PC-9 (cell line): ENCODE results near the gene FBXO2. TPM values are rescaled to one million over a fixed set of nuclear protein-coding genes. Genes with fewer than 3 reads are reported as not detected.

Source experiments
- BruUV-seq: library from RNA; stranded (reverse); fragments of 400-500 nt; replicated peaks from 2 replicates; lab custom pipeline; 2021; lab: Mats Ljungman, UMichigan
- CTCF ChIA-PET: fragments of 300-600 bp; sonication (Branson Sonifier 250); formaldehyde crosslinking; loops from one replicate; lab custom pipeline; 2022; ENCODE audit warnings: antibody characterized with exemption; lab: Charles Lee
- POLR2A ChIA-PET: fragments of 300-600 bp; sonication (Branson Sonifier 250); formaldehyde crosslinking; loops from one replicate; lab custom pipeline; 2022; ENCODE audit warnings: antibody characterized with exemption; ENCODE audit not compliant: unreplicated experiment; lab: Charles Lee
- DNase-seq, 2 experiments: peaks; one replicate each; pipeline versions ENCODE4 v3.0.0 to v3.0.0-alpha.2; 2015 to 2022; ENCODE audit warnings: mixed read lengths in 1 of 2
- H2AFZ ChIP-seq: fragments of 200-600 bp; sonication (generic); 2 replicates; pipeline ENCODE4 v1.8.1; 2017; ENCODE audit warnings: antibody characterized with exemption
- H3F3A ChIP-seq: fragments of 200-600 bp; sonication (generic); 2 replicates; pipeline ENCODE4 v1.8.1; 2017; ENCODE audit warnings: antibody characterized with exemption, mild to moderate bottlenecking, low read depth; ENCODE audit not compliant: insufficient read depth
- H3K27ac ChIP-seq: fragments of 200-600 bp; sonication (generic); 2 replicates; pipeline ENCODE4 v1.6.1; 2016; ENCODE audit warnings: mixed run types
- H3K27me3 ChIP-seq: fragments of 200-600 bp; sonication (generic); 2 replicates; pipeline ENCODE4 v1.6.1; 2016; ENCODE audit warnings: low read depth, mixed run types; ENCODE audit not compliant: insufficient read depth
- H3K36me3 ChIP-seq: fragments of 200-600 bp; sonication (generic); 2 replicates; pipeline ENCODE4 v1.6.1; 2016; ENCODE audit warnings: low read depth, mixed run types
- H3K4me1 ChIP-seq: fragments of 200-600 bp; sonication (generic); replicated peaks from 2 replicates; pipeline ENCODE4 v1.6.1; 2016; ENCODE audit warnings: mixed run types; ENCODE audit not compliant: insufficient read depth
- H3K4me2 ChIP-seq: fragments of 200-600 bp; sonication (generic); 2 replicates; pipeline ENCODE4 v1.6.1; 2017; ENCODE audit warnings: mixed run types
- H3K4me3 ChIP-seq: fragments of 200-600 bp; sonication (generic); 2 replicates; pipeline ENCODE4 v1.6.1; 2016; ENCODE audit warnings: mixed run types
- H3K79me2 ChIP-seq: fragments of 200-600 bp; sonication (generic); 2 replicates; pipeline ENCODE4 v1.6.1; 2017; ENCODE audit warnings: low read depth, mixed run types
- H3K9me2 ChIP-seq: fragments of 200-600 bp; sonication (generic); 2 replicates; pipeline ENCODE4 v1.8.1; 2017; ENCODE audit warnings: mild to moderate bottlenecking; ENCODE audit not compliant: insufficient read depth
- H3K9me3 ChIP-seq: fragments of 200-600 bp; sonication (generic); 2 replicates; pipeline ENCODE4 v1.8.1; 2016; ENCODE audit warnings: low read depth; ENCODE audit not compliant: insufficient read depth
- H4K20me1 ChIP-seq: fragments of 200-600 bp; sonication (generic); 2 replicates; pipeline ENCODE4 v1.8.1; 2017; ENCODE audit not compliant: insufficient read depth
- EZH2 ChIP-seq: fragments of 200-600 bp; sonication (generic); IDR thresholded peaks from 2 replicates; pipeline ENCODE4 v1.8.0; 2017; ENCODE audit warnings: antibody characterized with exemption, low read depth
- intact Hi-C: fragments of 100-400 bp; cut with micrococcal nuclease; formaldehyde crosslinking; loops from one replicate; pipeline ENCODE4 v1.10.0; 2022; ENCODE audit not compliant: unreplicated experiment
- total RNA-seq: library from RNA; stranded (reverse); gene quantifications from 2 replicates; pipeline ENCODE4 v1.2.3, GENCODE V29; 2021
- TF ChIP-seq, protein P1 (sequence below): fragments of 200-600 bp; sonication (generic); conservative IDR thresholded peaks from 2 replicates; pipeline ENCODE4 v1.6.1; 2017; ENCODE audit warnings: mixed run types, antibody characterized with exemption, mild to moderate bottlenecking, moderate library complexity

FBXO2 gene
- total RNA-seq, 1 experiment from 2014 or later = 40.3 TPM

- TF ChIP-seq, protein P1, sequence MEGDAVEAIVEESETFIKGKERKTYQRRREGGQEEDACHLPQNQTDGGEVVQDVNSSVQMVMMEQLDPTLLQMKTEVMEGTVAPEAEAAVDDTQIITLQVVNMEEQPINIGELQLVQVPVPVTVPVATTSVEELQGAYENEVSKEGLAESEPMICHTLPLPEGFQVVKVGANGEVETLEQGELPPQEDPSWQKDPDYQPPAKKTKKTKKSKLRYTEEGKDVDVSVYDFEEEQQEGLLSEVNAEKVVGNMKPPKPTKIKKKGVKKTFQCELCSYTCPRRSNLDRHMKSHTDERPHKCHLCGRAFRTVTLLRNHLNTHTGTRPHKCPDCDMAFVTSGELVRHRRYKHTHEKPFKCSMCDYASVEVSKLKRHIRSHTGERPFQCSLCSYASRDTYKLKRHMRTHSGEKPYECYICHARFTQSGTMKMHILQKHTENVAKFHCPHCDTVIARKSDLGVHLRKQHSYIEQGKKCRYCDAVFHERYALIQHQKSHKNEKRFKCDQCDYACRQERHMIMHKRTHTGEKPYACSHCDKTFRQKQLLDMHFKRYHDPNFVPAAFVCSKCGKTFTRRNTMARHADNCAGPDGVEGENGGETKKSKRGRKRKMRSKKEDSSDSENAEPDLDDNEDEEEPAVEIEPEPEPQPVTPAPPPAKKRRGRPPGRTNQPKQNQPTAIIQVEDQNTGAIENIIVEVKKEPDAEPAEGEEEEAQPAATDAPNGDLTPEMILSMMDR = no peak
- no peak for TF ChIP-seq EZH2
- intact Hi-C loops = loop anchor here (5.0 kb wide), 2 partner anchors 379 to 1129 kb away; partner anchors contain the start of gene MTOR
- H3K36me3 ChIP-seq = no peaks in the 10 kb centered on the region
- no peaks in the 10 kb centered on the region for H3K79me2 ChIP-seq
- H3F3A ChIP-seq = no peaks in the 10 kb centered on the region
- H4K20me1 ChIP-seq = no peaks in the 10 kb centered on the region
- no peaks in the 10 kb centered on the region for H3K9me2 ChIP-seq
- H3K27me3 ChIP-seq = peaks cover 29% of the 10 kb centered on the region
- DNase-seq = no peak
- no peak overlapping the region for H2AFZ ChIP-seq
- H3K4me1 ChIP-seq = no peaks in the 10 kb centered on the region
- H3K27ac ChIP-seq = no peak overlapping the region
- H3K4me3 ChIP-seq = no peak overlapping the region
- BruUV-seq = no TSS peak
- H3K9me3 ChIP-seq = no peaks in the 10 kb centered on the region
- ChIA-PET CTCF (interaction anchor here (0.7 kb wide), 2 partner anchors 402 to 604 kb away, joined by 3 read pairs; no protein-coding TSS in a partner anchor), POLR2A (no interaction called here)
- H3K4me2 ChIP-seq = no peak overlapping the region
Observed at GRCh38 chr1:11640944-11641343, 13.3 kb downstream of the FBXO2 start.

DNA sequence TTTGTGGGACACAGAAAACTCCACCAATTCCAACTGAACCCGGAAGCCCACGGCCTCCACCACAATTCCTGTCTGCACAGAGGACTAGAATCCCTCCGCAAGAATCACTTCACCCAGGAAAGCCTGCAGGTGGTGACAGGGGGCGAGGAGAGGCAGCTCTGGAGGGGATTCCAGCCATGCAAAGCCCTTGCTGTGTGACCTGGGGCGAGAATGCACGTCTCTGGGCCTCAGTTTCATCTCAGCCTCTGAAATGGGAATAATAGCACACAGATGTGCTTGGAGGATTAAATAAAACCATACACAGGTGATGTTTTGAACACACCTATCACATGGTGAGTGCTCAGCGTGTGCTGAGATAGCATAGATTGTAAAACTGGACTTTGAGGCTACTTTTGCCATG, 14.1 kb downstream of the FBXO2 start:
- Histone ChIP-seq H3K4me1 (no peaks in the 10 kb centered on the region), H3K27me3 (peaks cover 29% of the 10 kb centered on the region), H3K36me3 (no peaks in the 10 kb centered on the region), H3K9me3 (no peaks in the 10 kb centered on the region), H3K79me2 (no peaks in the 10 kb centered on the region), H3K9me2 (no peaks in the 10 kb centered on the region), H3F3A (no peaks in the 10 kb centered on the region), H4K20me1 (no peaks in the 10 kb centered on the region), H3K27ac (no peak overlapping the region), H3K4me2 (no peak overlapping the region), H3K4me3 (no peak overlapping the region), H2AFZ (no peak overlapping the region)
- DNase-seq = no peak
- BruUV-seq = no TSS peak
- TF ChIP-seq EZH2 = no peak
- TF ChIP-seq, protein P1 = no peak
- POLR2A ChIA-PET = interaction anchor here (0.6 kb wide), 1 partner anchor 250 kb away, joined by 7 read pairs; no protein-coding TSS in a partner anchor
- CTCF ChIA-PET = interaction anchor here (0.6 to 0.7 kb wide), 2 partner anchors 399 to 603 kb away, joined by 3 to 4 read pairs; no protein-coding TSS in a partner anchor
- intact Hi-C loops = loop anchor here (5.0 kb wide), 2 partner anchors 378 to 1128 kb away; partner anchors contain the start of gene MTOR

GRCh38 chr1:11639372-11639771, 14.9 kb downstream of the FBXO2 start:
- BruUV-seq = no TSS peak
- H3K9me2 ChIP-seq = no peaks in the 10 kb centered on the region
- no peak for TF ChIP-seq EZH2
- TF ChIP-seq, protein P1 = no peak
- H4K20me1 ChIP-seq = no peaks in the 10 kb centered on the region
- H3K36me3 ChIP-seq = no peaks in the 10 kb centered on the region
- ChIA-PET POLR2A (no interaction called here), CTCF (no interaction called here)
- intact Hi-C loops = no loop called here
- H3K27ac ChIP-seq = no peak overlapping the region
- DNase-seq = no peak
- H3K27me3 ChIP-seq = peaks cover 36% of the 10 kb centered on the region
- H3K9me3 ChIP-seq = no peaks in the 10 kb centered on the region
- H3K4me2 ChIP-seq = no peak overlapping the region
- no peaks in the 10 kb centered on the region for H3F3A ChIP-seq
- no peak overlapping the region for H2AFZ ChIP-seq
- no peaks in the 10 kb centered on the region for H3K79me2 ChIP-seq
- no peaks in the 10 kb centered on the region for H3K4me1 ChIP-seq
- H3K4me3 ChIP-seq = no peak overlapping the region
